SK-N-MC (cell line): ENCODE results near the gene NAALAD2.
"Not testable (repeated sequence)": the region's sequence is repeated elsewhere in the genome, so short reads cannot be mapped to it uniquely, and the experiment has no call there.

Experiments used
- DNase-seq: peaks from one replicate; pipeline ENCODE4 v3.0.0-alpha.2; 2011; ENCODE audit warnings: low read depth, low spot score
- H3K27ac ChIP-seq: fragments of 200-600 bp; sonication (generic); 2 replicates; pipeline ENCODE4 v1.5.1; 2016; ENCODE audit warnings: mixed run types
- H3K36me3 ChIP-seq: fragments of 200-600 bp; sonication (generic); 2 replicates; pipeline ENCODE4 v1.6.1; 2017; ENCODE audit warnings: antibody characterized with exemption, low read length, mixed read lengths; ENCODE audit not compliant: insufficient read depth
- H3K4me3 ChIP-seq: fragments of 200-600 bp; sonication (generic); 2 replicates; pipeline ENCODE4 v1.5.1; 2016
- H3K9ac ChIP-seq: fragments of 200-600 bp; sonication (generic); 2 replicates; pipeline ENCODE4 v1.8.0; 2017; ENCODE audit warnings: mixed run types, mixed read lengths; ENCODE audit not compliant: insufficient read length
- H3K9me3 ChIP-seq: fragments of 200-600 bp; sonication (generic); 2 replicates; pipeline ENCODE4 v1.6.1; 2017; ENCODE audit warnings: low read depth, mild to moderate bottlenecking, antibody characterized with exemption, low read length, moderate library complexity, mixed read lengths
- EZH2 ChIP-seq: fragments of 200-600 bp; sonication (generic); IDR thresholded peaks from one replicate; pipeline ENCODE4 v1.6.1; 2017; ENCODE audit warnings: antibody characterized with exemption
- FOXP2 ChIP-seq: optimal IDR thresholded peaks from 2 replicates; pipeline ENCODE3; 2011; ENCODE audit warnings: mild to moderate bottlenecking, moderate library complexity; ENCODE audit not compliant: insufficient read depth; ENCODE audit errors: extremely low read length, control extremely low read depth
- POLR2AphosphoS5 ChIP-seq: IDR thresholded peaks from 2 replicates; pipeline ENCODE4 v1.6.1; 2012; ENCODE audit warnings: mild to moderate bottlenecking, low read depth, low read length, borderline replicate concordance

Gene NAALAD2

DNA sequence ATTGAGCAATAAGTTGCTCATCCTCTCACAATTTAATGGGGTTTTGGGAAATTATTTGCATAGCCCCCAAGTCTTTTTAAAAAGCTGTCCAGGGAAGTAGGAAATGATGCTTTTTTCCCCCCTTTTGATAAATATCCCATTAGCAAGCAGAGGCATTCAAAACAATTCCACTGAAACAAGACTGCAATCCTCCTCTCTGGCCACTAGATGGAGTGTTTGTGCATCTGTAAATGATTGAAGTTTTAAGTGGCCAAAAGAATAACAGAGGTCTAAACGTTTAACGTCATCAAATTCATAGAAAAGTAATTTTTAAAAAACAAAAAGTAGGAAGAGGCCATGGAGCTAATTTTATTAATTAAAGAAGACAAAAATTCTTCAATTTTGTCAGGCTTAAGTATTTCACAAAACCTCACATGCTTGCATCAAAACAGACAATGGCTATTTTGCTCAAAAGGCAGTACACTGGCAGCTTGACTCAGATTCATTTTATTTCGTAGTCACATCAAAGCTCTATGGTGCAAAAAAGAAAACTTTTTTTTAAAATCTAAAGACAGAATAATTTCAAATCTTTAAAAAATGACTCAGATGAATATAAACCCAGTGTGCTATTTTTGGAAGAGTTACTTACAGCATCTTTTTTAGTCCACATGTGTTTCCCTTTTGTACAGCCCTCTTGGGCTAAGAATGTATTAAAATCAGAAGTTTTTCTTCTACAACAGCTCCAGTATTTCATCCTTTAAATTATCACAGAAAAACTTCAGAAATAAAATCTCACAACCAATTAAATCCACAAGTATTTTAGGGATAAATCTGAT, 70.6 kb downstream of the NAALAD2 start:
- Histone ChIP-seq H3K4me3 (no peak overlapping the region), H3K27ac (peak overlapping the region; percentile 25; the same call in 1 of the 2 replicates)

DNA sequence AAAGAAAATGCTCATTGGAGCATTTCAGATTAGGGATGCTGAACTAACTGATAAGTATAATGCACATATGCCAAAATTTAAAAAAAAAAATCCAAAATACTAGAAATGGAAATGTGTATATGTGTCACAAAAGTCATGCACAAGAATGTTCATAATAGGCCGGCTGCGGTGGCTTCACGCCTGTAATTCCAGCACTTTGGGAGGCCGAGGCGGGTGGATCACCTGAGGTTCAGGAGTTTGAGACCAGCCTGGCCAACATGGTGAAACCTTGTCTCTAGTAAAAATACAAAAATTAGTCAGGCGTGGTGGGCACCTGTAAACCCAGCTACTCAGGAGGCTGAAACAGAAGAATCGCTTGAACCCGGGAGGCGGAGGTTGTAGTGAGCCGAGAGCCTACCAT, 73.5 kb downstream of the NAALAD2 start:
- H3K4me3 ChIP-seq, H3K9ac ChIP-seq, H3K27ac ChIP-seq, H3K9me3 ChIP-seq, DNase-seq: not testable (repeated sequence)
- H3K36me3 ChIP-seq: peaks cover 92% of the 10 kb centered on the region

More for the DNA sequence above, 70.6 kb downstream of the NAALAD2 start:
- peaks cover 88% of the 10 kb centered on the region for H3K36me3 ChIP-seq
- H3K9me3 ChIP-seq: no peaks in the 10 kb centered on the region
- H3K9ac ChIP-seq: no peak overlapping the region
- DNase-seq: peak; percentile 51
- TF ChIP-seq POLR2AphosphoS5: no peak
- TF ChIP-seq EZH2: no peak
- no peak for TF ChIP-seq FOXP2

- H3K36me3 ChIP-seq: peaks cover 92% of the 10 kb centered on the region
- H3K4me3 ChIP-seq: no peak overlapping the region
Observed at GRCh38 chr11:90208857-90209256, 74.4 kb downstream of the NAALAD2 start.

GRCh38 chr11:90213322-90213721, 78.9 kb downstream of the NAALAD2 start:
- no peak overlapping the region for H3K27ac ChIP-seq
- H3K9me3 ChIP-seq: no peaks in the 10 kb centered on the region
- TF ChIP-seq EZH2 (no peak), POLR2AphosphoS5 (no peak), FOXP2 (no peak)
- H3K36me3 ChIP-seq: peaks cover 93% of the 10 kb centered on the region
- H3K4me3 ChIP-seq: no peak overlapping the region
- no peak for DNase-seq
- no peak overlapping the region for H3K9ac ChIP-seq

More at GRCh38 chr11:90208857-90209256, 74.4 kb downstream of the NAALAD2 start:
- DNase-seq: no peak
- no peaks in the 10 kb centered on the region for H3K9me3 ChIP-seq
- TF ChIP-seq POLR2AphosphoS5: no peak
- no peak for TF ChIP-seq FOXP2
- no peak for TF ChIP-seq EZH2
- no peak overlapping the region for H3K9ac ChIP-seq
- no peak overlapping the region for H3K27ac ChIP-seq

- Histone ChIP-seq H3K4me3 (no peak overlapping the region), H3K27ac (no peak overlapping the region), H3K36me3 (peaks cover 84% of the 10 kb centered on the region), H3K9me3 (peaks cover 7% of the 10 kb centered on the region; the same call in 1 of the 2 replicates), H3K9ac (no peak overlapping the region)
- TF ChIP-seq POLR2AphosphoS5 (no peak), EZH2 (no peak), FOXP2 (no peak)
- no peak for DNase-seq
Observed at GRCh38 chr11:90216611-90217010, 82.1 kb downstream of the NAALAD2 start.

- TF ChIP-seq POLR2AphosphoS5 (no peak), EZH2 (no peak)
- Histone ChIP-seq H3K9ac (no peak overlapping the region), H3K4me3 (no peak overlapping the region), H3K27ac (no peak overlapping the region), H3K9me3 (peaks cover 7% of the 10 kb centered on the region; the same call in 1 of the 2 replicates), H3K36me3 (peaks cover 64% of the 10 kb centered on the region)
- DNase-seq: no peak
Observed at GRCh38 chr11:90218606-90219005, 84.1 kb downstream of the NAALAD2 start.

DNA sequence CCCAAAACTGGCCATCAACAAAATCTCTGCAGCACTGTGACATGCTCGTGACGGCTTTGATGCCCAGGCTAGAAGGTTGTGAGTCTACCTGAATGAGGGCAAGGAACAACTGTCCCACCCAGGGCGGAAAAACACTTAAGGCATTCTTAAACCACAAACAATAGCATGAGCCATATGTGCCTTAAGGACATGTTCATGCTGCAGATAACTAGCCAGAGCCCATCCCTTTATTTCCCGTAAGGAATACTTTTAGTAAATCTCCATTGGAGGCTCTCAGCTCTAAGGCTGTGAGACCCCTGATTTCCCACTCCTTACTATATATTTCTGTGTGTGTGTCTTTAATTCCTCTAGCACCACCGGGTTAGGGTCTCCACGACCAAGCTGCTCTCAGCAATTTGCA, 85.0 kb downstream of the NAALAD2 start:
- peaks cover 55% of the 10 kb centered on the region for H3K36me3 ChIP-seq
- no peak overlapping the region for H3K9ac ChIP-seq
- no peak for DNase-seq
- H3K4me3 ChIP-seq: no peak overlapping the region
- no peak overlapping the region for H3K27ac ChIP-seq
- H3K9me3 ChIP-seq: peaks cover 7% of the 10 kb centered on the region; the same call in 1 of the 2 replicates
- TF ChIP-seq EZH2 (no peak), FOXP2 (no peak), POLR2AphosphoS5 (no peak)

DNA sequence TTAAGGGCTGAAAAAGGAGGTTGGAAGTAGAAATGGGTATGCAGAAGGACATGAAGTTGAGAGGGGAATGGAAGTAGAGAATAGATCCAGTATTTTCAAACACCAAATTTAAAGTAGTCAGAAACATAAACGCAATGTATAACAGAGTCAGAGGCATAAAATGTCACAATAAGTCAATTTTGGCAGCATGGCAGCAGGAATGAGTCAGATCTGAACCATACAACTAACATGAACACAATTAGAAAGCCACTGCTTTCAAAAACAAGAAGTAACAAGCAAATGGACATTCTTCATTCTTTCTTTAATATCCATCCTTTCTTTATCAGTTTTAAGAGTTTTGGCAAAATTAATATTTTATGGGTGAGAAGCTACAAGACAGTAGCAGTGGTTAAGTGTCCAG, 85.9 kb downstream of the NAALAD2 start:
- H3K9me3 ChIP-seq: peaks cover 7% of the 10 kb centered on the region; the same call in 1 of the 2 replicates
- peaks cover 47% of the 10 kb centered on the region for H3K36me3 ChIP-seq
- no peak for DNase-seq
- TF ChIP-seq EZH2 (no peak), FOXP2 (no peak), POLR2AphosphoS5 (no peak)
- no peak overlapping the region for H3K9ac ChIP-seq
- H3K4me3 ChIP-seq: peak overlapping the region; percentile 96
- no peak overlapping the region for H3K27ac ChIP-seq
